H1 (cell line): ENCODE data around the gene CCDC171. TPM values are rescaled to one million over a fixed set of nuclear protein-coding genes. Genes with fewer than 3 reads are reported as not detected.
A peak's percentile ranks its signal among the peaks of the same experiment; 100 is the strongest.

ENCODE experiments used
- CTCF ChIA-PET: fragments of 300-600 bp; sonication (Branson Sonifier 250); formaldehyde crosslinking; loops from one replicate; lab custom pipeline; 2021; ENCODE audit not compliant: partially characterized antibody; lab: Charles Lee
- POLR2A ChIA-PET: fragments of 300-600 bp; sonication (Branson Sonifier 250); formaldehyde crosslinking; loops from one replicate; lab custom pipeline; 2021; ENCODE audit warnings: inconsistent platforms; ENCODE audit not compliant: partially characterized antibody; lab: Charles Lee
- DNase-seq, 2 experiments: peaks; one replicate each; pipeline versions ENCODE4 v3.0.0 to v3.0.0-alpha.2; 2010 to 2022; ENCODE audit warnings: low spot score in 2 of 2, low read depth in 1 of 2, mixed read lengths in 1 of 2
- FAIRE-seq: peaks from 2 replicates; lab custom pipeline; 2011; peaks lifted over from hg19 to GRCh38; lab: Jason Lieb, UNC
- H2AFZ ChIP-seq: 2 replicates; pipeline ENCODE4 v1.8.1; 2012; ENCODE audit warnings: low read length, inconsistent platforms
- H2AK5ac ChIP-seq: 2 replicates; pipeline ENCODE4 v1.6.1; 2013; ENCODE audit warnings: low read depth, low read length
- H2BK120ac ChIP-seq: replicated peaks from 2 replicates; pipeline ENCODE3; 2013; ENCODE audit warnings: low read depth, low read length, inconsistent platforms
- H2BK12ac ChIP-seq: 2 replicates; pipeline ENCODE4 v1.6.1; 2013; ENCODE audit warnings: low read depth, low read length
- H2BK15ac ChIP-seq: 2 replicates; pipeline ENCODE4 v1.6.1; 2013; ENCODE audit warnings: low read length
- H2BK20ac ChIP-seq: 2 replicates; pipeline ENCODE4 v1.6.1; 2013; ENCODE audit warnings: low read length
- H2BK5ac ChIP-seq: 2 replicates; pipeline ENCODE4 v1.6.1; 2013; ENCODE audit warnings: low read depth, low read length
- H3K14ac ChIP-seq: 2 replicates; pipeline ENCODE4 v1.6.1; 2013; ENCODE audit warnings: inconsistent platforms; ENCODE audit not compliant: insufficient read length
- H3K18ac ChIP-seq: 2 replicates; pipeline ENCODE4 v1.6.1; 2013; ENCODE audit warnings: low read length; ENCODE audit errors: extremely low read depth
- H3K23ac ChIP-seq: 2 replicates; pipeline ENCODE4 v1.6.1; 2013; ENCODE audit warnings: inconsistent platforms; ENCODE audit not compliant: insufficient read length
- H3K23me2 ChIP-seq: 2 replicates; pipeline ENCODE4 v1.6.1; 2013; ENCODE audit warnings: low read depth, low read length
- H3K27ac ChIP-seq: 2 replicates; pipeline ENCODE4 v1.6.1; 2011; ENCODE audit warnings: low read depth, low read length, inconsistent platforms
- H3K27me3 ChIP-seq, 4 experiments: replicated peaks in 1 of 4; 1 replicate in 1 of 4; 2 replicates in 3 of 4; pipeline versions ENCODE4 v1.6.1 to v1.8.1; 2011 to 2013; ENCODE audit warnings: low read length in 3 of 4, mild to moderate bottlenecking in 3 of 4, inconsistent platforms in 2 of 4, mixed read lengths in 2 of 4, moderate library complexity in 1 of 4; ENCODE audit not compliant: control insufficient read depth in 3 of 4, insufficient read depth in 3 of 4; ENCODE audit errors: extremely low read depth in 1 of 4
- H3K36me3 ChIP-seq, 4 experiments: 2 replicates each; pipeline versions ENCODE4 v1.6.1 to v1.8.1; 2011 to 2013; ENCODE audit warnings: mild to moderate bottlenecking in 4 of 4, low read length in 3 of 4, moderate library complexity in 2 of 4, control low read depth in 1 of 4, inconsistent platforms in 1 of 4; ENCODE audit not compliant: insufficient read depth in 4 of 4, control insufficient read depth in 2 of 4
- H3K4ac ChIP-seq: replicated peaks from 2 replicates; pipeline ENCODE3; 2013; ENCODE audit warnings: low read length, low read depth, mixed read lengths, inconsistent platforms; ENCODE audit not compliant: insufficient read length
- H3K4me1 ChIP-seq, 4 experiments: replicated peaks in 1 of 4; 1 replicate in 1 of 4; 2 replicates in 3 of 4; pipeline versions ENCODE4 v1.6.1 to v1.8.1; 2011 to 2013; ENCODE audit warnings: low read length in 3 of 4, inconsistent platforms in 2 of 4, mixed read lengths in 1 of 4; ENCODE audit not compliant: insufficient read depth in 4 of 4, control insufficient read depth in 3 of 4
- H3K4me2 ChIP-seq, 2 experiments: 2 replicates each; pipeline versions ENCODE4 v1.6.1 to v1.8.1; 2011 to 2013; ENCODE audit warnings: low read depth in 2 of 2, low read length in 2 of 2, control low read depth in 1 of 2, inconsistent platforms in 1 of 2, mild to moderate bottlenecking in 1 of 2; ENCODE audit not compliant: insufficient read depth in 1 of 2
- H3K4me3 ChIP-seq, 4 experiments: fragments of 200-600, 300-600 bp in 1 of 4; sonication (generic), shearing (Covaris generic), sonication (Bioruptor Twin) in 1 of 4; 2 replicates each; pipeline versions ENCODE4 v1.5.1 to v1.8.1; 2011 to 2016; ENCODE audit warnings: low read length in 4 of 4, low read depth in 3 of 4, control low read depth in 2 of 4, inconsistent platforms in 2 of 4, mild to moderate bottlenecking in 2 of 4, mixed read lengths in 1 of 4, moderate library complexity in 1 of 4; ENCODE audit not compliant: insufficient read depth in 2 of 4; ENCODE audit errors: extremely low read depth in 1 of 4
- H3K56ac ChIP-seq: replicated peaks from 2 replicates; pipeline ENCODE3; 2013; ENCODE audit warnings: low read depth, mild to moderate bottlenecking, mixed read lengths, low read length, inconsistent platforms; ENCODE audit not compliant: insufficient read length
- H3K79me1 ChIP-seq: 2 replicates; pipeline ENCODE4 v1.6.1; 2013; ENCODE audit warnings: low read depth, low read length, control low read depth
- H3K79me2 ChIP-seq, 2 experiments: 2 replicates each; pipeline versions ENCODE4 v1.6.1 to v1.8.1; 2012 to 2013; ENCODE audit warnings: low read length in 2 of 2, mild to moderate bottlenecking in 2 of 2, inconsistent platforms in 1 of 2; ENCODE audit not compliant: insufficient read depth in 2 of 2, control insufficient read depth in 1 of 2
- H3K9ac ChIP-seq, 4 experiments: replicated peaks in 1 of 4; 1 replicate in 1 of 4; 2 replicates in 3 of 4; pipeline versions ENCODE4 v1.6.1 to v1.8.1; 2011 to 2013; ENCODE audit warnings: low read depth in 3 of 4, low read length in 3 of 4, control low read depth in 2 of 4, mild to moderate bottlenecking in 2 of 4, moderate library complexity in 2 of 4, inconsistent platforms in 1 of 4; ENCODE audit errors: extremely low read depth in 1 of 4
- H3K9me3 ChIP-seq, 2 experiments: 2 replicates each; pipeline versions ENCODE4 v1.6.1 to v1.8.1; 2012 to 2013; ENCODE audit warnings: mild to moderate bottlenecking in 2 of 2, moderate library complexity in 2 of 2, control low read depth in 1 of 2, inconsistent platforms in 1 of 2, low read depth in 1 of 2, low read length in 1 of 2, mixed read lengths in 1 of 2; ENCODE audit not compliant: insufficient read depth in 2 of 2
- H4K20me1 ChIP-seq, 2 experiments: replicated peaks in 1 of 2; 2 replicates each; pipeline versions ENCODE3 to v1.8.1; 2011 to 2013; ENCODE audit warnings: inconsistent platforms in 2 of 2, low read length in 2 of 2, mild to moderate bottlenecking in 1 of 2; ENCODE audit not compliant: insufficient read depth in 2 of 2, control insufficient read depth in 1 of 2
- H4K5ac ChIP-seq: 2 replicates; pipeline ENCODE4 v1.6.1; 2013; ENCODE audit warnings: low read length, low read depth, mixed read lengths, inconsistent platforms; ENCODE audit not compliant: insufficient read length
- H4K8ac ChIP-seq: 2 replicates; pipeline ENCODE4 v1.8.0; 2013; ENCODE audit warnings: mild to moderate bottlenecking, moderate library complexity, low read length, inconsistent platforms; ENCODE audit not compliant: insufficient read depth; ENCODE audit errors: extremely low read depth
- H4K91ac ChIP-seq: replicated peaks from 2 replicates; pipeline ENCODE3; 2013; ENCODE audit warnings: low read length, mixed read lengths, inconsistent platforms; ENCODE audit not compliant: insufficient read length
- BRCA1 ChIP-seq: IDR thresholded peaks from 2 replicates; pipeline ENCODE4 v1.6.1; 2012; ENCODE audit warnings: low read depth, low read length, improper control_type of control experiment
- CBX5 ChIP-seq: fragments of 300-800, 300-1000 bp; sonication (generic); IDR thresholded peaks from 2 replicates; pipeline ENCODE4 v1.7.1; 2016; ENCODE audit warnings: antibody characterized with exemption, low read length, low read depth
- CTBP2 ChIP-seq: IDR thresholded peaks from 2 replicates; pipeline ENCODE4 v1.7.0; 2011; ENCODE audit warnings: borderline replicate concordance, mild to moderate bottlenecking, moderate library complexity, mixed read lengths, low read length; ENCODE audit not compliant: insufficient read depth, insufficient read length
- EGR1 ChIP-seq: IDR thresholded peaks from 2 replicates; pipeline ENCODE4 v1.6.1; 2011; ENCODE audit warnings: low read depth, low read length, borderline replicate concordance
- HDAC6 ChIP-seq: IDR thresholded peaks from one replicate; pipeline ENCODE4 v1.7.1; 2012; ENCODE audit warnings: low read depth, mild to moderate bottlenecking, inconsistent platforms, low read length, moderate library complexity
- MAFK ChIP-seq: IDR thresholded peaks from 2 replicates; pipeline ENCODE4 v1.6.1; 2012; ENCODE audit warnings: low read depth, mild to moderate bottlenecking, improper control_type of control experiment, low read length
- PHF8 ChIP-seq: fragments of 200-600 bp; sonication (generic); conservative IDR thresholded peaks from 2 replicates; pipeline ENCODE4 v1.7.1; 2012; ENCODE audit warnings: low read depth, mild to moderate bottlenecking, inconsistent platforms, low read length, moderate library complexity
- RBBP5 ChIP-seq: IDR thresholded peaks from 2 replicates; pipeline ENCODE4 v1.7.1; 2012; ENCODE audit warnings: low read depth, mild to moderate bottlenecking, inconsistent platforms, low read length, moderate library complexity, borderline replicate concordance
- RFX5 ChIP-seq: IDR thresholded peaks from 2 replicates; pipeline ENCODE4 v1.6.1; 2011; ENCODE audit warnings: low read depth, low read length, improper control_type of control experiment, borderline replicate concordance
- RXRA ChIP-seq: IDR thresholded peaks from 2 replicates; pipeline ENCODE4 v1.6.1; 2011; ENCODE audit warnings: low read depth, mild to moderate bottlenecking, low read length, moderate library complexity; ENCODE audit not compliant: insufficient read depth
- SIX5 ChIP-seq: IDR thresholded peaks from 2 replicates; pipeline ENCODE4 v1.6.1; 2011; ENCODE audit warnings: mild to moderate bottlenecking, low read depth, low read length
- SP4 ChIP-seq: IDR thresholded peaks from 2 replicates; pipeline ENCODE4 v1.6.1; 2012; ENCODE audit warnings: low read length, inconsistent platforms
- SUZ12 ChIP-seq: fragments of 200-600 bp; sonication (generic); IDR thresholded peaks from 2 replicates; pipeline ENCODE4 v1.6.1; 2012; ENCODE audit warnings: mild to moderate bottlenecking, inconsistent platforms, low read length, moderate library complexity, mixed read lengths
- TCF12 ChIP-seq: IDR thresholded peaks from 2 replicates; pipeline ENCODE4 v1.6.1; 2011; ENCODE audit warnings: low read depth, mild to moderate bottlenecking, low read length
- ZNF274 ChIP-seq: IDR thresholded peaks from 2 replicates; pipeline ENCODE4 v1.7.0; 2012; ENCODE audit warnings: low read length, borderline replicate concordance; ENCODE audit errors: extremely low read depth
- WGBS, 2 experiments: shearing (Covaris generic) in 1 of 2; methylation state at CpG; one replicate each; pipeline versions ENCODE4 v1.1.6 to v1.1.7; 2013 to 2015; ENCODE audit warnings: low lambda C conversion rate in 2 of 2, mixed read lengths in 2 of 2, inconsistent platforms in 1 of 2, low coverage in 1 of 2, missing lambda C conversion rate in 1 of 2; ENCODE audit not compliant: insufficient replicate concordance in 2 of 2, insufficient coverage in 1 of 2, insufficient read length in 1 of 2; ENCODE audit errors: extremely low coverage in 1 of 2, missing lambda C conversion rate in 1 of 2; 5-methylcytosine and 5-hydroxymethylcytosine counted together
- polyA plus RNA-seq, 7 experiments: library from polyadenylated mRNA; depleted of rRNA in 3 of 7; stranded (reverse) in 5 of 7; unstranded in 2 of 7; fragments of >200 nt in 5 of 7; fragments of 200-250 nt in 2 of 7; gene quantifications; 1 replicate in 5 of 7; 2 replicates in 1 of 7; 4 replicates in 1 of 7; pipeline versions ENCODE4 v1.2.1 to v1.2.3, GENCODE V29; 2011 to 2013; ENCODE audit warnings: missing spikeins in 2 of 7, mixed read lengths in 2 of 7
- total RNA-seq: library from RNA; stranded (reverse); fragmentation: NEBNext Ultra II Directional; extraction: Animal tissue kit (Norgen Biotek cat#: 25700); gene quantifications from 2 replicates; pipeline ENCODE4 v1.2.1, GENCODE V29; 2021

The CCDC171 gene
- total and polyA plus RNA-seq, 2 of the 8 experiments (the other 6 are each of a cell fraction or from before 2014, with no cell fraction given): 0.83 to 2.3 TPM

DNA sequence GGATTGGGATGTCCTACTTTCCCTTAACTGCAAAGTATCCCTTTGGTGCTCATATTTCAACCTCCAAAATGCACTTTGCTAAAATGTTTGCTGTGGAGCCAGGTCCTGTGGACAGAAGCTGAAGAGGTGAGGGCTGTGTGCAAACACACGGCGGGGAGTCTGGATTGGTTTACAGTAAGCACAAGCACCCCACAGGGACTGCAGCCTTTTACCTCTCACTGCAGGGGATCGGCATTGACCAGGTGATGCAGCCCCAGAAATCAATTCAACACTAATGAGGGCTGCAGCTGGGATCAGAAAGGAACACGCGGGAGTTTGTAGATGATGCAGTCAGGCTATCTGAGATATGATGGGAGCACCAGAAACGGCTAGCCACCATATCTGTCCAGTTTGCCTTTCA, 450.9 kb downstream of the CCDC171 start:
- no peak overlapping the region for H3K9ac ChIP-seq
- peaks cover 0 to 7% (median 3%) of the 10 kb centered on the region in 4 experiments; a peak in 2 of 7 replicates for H3K4me1 ChIP-seq
- H2AK5ac ChIP-seq: no peak overlapping the region
- DNase-seq: no peak
- FAIRE-seq: no peak
- no peak overlapping the region for H2BK15ac ChIP-seq
- H4K20me1 ChIP-seq: no peaks in the 10 kb centered on the region
- H3K9me3 ChIP-seq: no peaks in the 10 kb centered on the region
- H3K4me2 ChIP-seq: 0 out of 4 replicates have a peak overlapping the region, but pooled peaks of 1 of the 2 experiments have one; percentile 16
- no peaks in the 10 kb centered on the region for H3K36me3 ChIP-seq
- no peak overlapping the region for H2BK20ac ChIP-seq
- H3K18ac ChIP-seq: no peak overlapping the region
- H3K14ac ChIP-seq: no peak overlapping the region
- no peak overlapping the region for H3K4me3 ChIP-seq
- no peak overlapping the region for H2BK120ac ChIP-seq
- H3K23me2 ChIP-seq: no peaks in the 10 kb centered on the region
- H2AFZ ChIP-seq: no peak overlapping the region
- H2BK5ac ChIP-seq: no peak overlapping the region
- 76% methylated on average over 6 of the region's 6 CpGs; no CpG with 5 or more reads in 1 of the 2 experiments for WGBS, 2 experiments
- H3K4ac ChIP-seq: no peak overlapping the region
- no peaks in the 10 kb centered on the region for H3K79me1 ChIP-seq
- no peak overlapping the region for H2BK12ac ChIP-seq
- H3K79me2 ChIP-seq: no peaks in the 10 kb centered on the region
- POLR2A ChIA-PET: no interaction called here
- CTCF ChIA-PET: interaction anchor here (1.0 kb wide), 1 partner anchor 11 kb away, joined by 3 read pairs; no protein-coding TSS in a partner anchor
- no peaks in the 10 kb centered on the region for H3K27me3 ChIP-seq
- H3K27ac ChIP-seq: no peak overlapping the region
- H4K91ac ChIP-seq: no peak overlapping the region
- H3K56ac ChIP-seq: no peak overlapping the region
- no peak overlapping the region for H4K5ac ChIP-seq
- H4K8ac ChIP-seq: no peak overlapping the region
- H3K23ac ChIP-seq: no peak overlapping the region
- no peak for TF ChIP-seq HDAC6
- no peak for TF ChIP-seq MAFK
- no peak for TF ChIP-seq RXRA
- TF ChIP-seq CTBP2: no peak
- no peak for TF ChIP-seq BRCA1
- TF ChIP-seq SP4: no peak
- no peak for TF ChIP-seq RBBP5
- TF ChIP-seq ZNF274: no peak
- TF ChIP-seq CBX5: no peak
- TF ChIP-seq TCF12: no peak
- no peak for TF ChIP-seq RFX5
- no peak for TF ChIP-seq SIX5
- TF ChIP-seq PHF8: no peak
- TF ChIP-seq EGR1: no peak
- TF ChIP-seq SUZ12: no peak
